HEK293 (cell line): ENCODE results near the gene RSPH9.

Experiments used
- CTCF ChIP-seq: fragments of 450-650 bp; formaldehyde crosslinking; IDR thresholded peaks from 2 replicates; pipeline ENCODE4 v1.5.1; 2016; ENCODE audit warnings: missing biosample characterization, missing genetic modification characterization
- KLF10 ChIP-seq: fragments of 450-650 bp; IDR thresholded peaks from 2 replicates; pipeline ENCODE4 v1.5.1; 2018; ENCODE audit warnings: missing biosample characterization, mild to moderate bottlenecking, missing genetic modification characterization
- PATZ1 ChIP-seq: fragments of 450-650 bp; formaldehyde crosslinking; IDR thresholded peaks from 2 replicates; pipeline ENCODE4 v1.5.1; 2016; ENCODE audit warnings: missing biosample characterization, missing genetic modification characterization
- PBX3 ChIP-seq: sonication (generic); formaldehyde crosslinking; IDR thresholded peaks from 2 replicates; pipeline ENCODE4 v1.8.1; 2022; ENCODE audit warnings: mild to moderate bottlenecking, moderate library complexity, missing genetic modification reagents
- TCF7L2 ChIP-seq: IDR thresholded peaks from 2 replicates; pipeline ENCODE4 v1.6.1; 2011; ENCODE audit warnings: low read depth, mild to moderate bottlenecking, inconsistent platforms, low read length, moderate library complexity, borderline replicate concordance
- ZBTB1 ChIP-seq: fragments of 450-650 bp; formaldehyde crosslinking; IDR thresholded peaks from 2 replicates; pipeline ENCODE4 v1.5.1; 2016; ENCODE audit warnings: missing biosample characterization, missing genetic modification characterization
- ZNF138 ChIP-seq: fragments of 450-650 bp; formaldehyde crosslinking; IDR thresholded peaks from 2 replicates; pipeline ENCODE4 v1.5.1; 2016; ENCODE audit warnings: missing biosample characterization, missing genetic modification characterization, borderline replicate concordance
- ZNF398 ChIP-seq: fragments of 450-650 bp; formaldehyde crosslinking; IDR thresholded peaks from 2 replicates; pipeline ENCODE4 v1.5.1; 2017; ENCODE audit warnings: missing biosample characterization, missing genetic modification characterization
- ZNF561 ChIP-seq: fragments of 450-650 bp; IDR thresholded peaks from 2 replicates; pipeline ENCODE4 v1.5.1; 2018; ENCODE audit warnings: missing biosample characterization, missing genetic modification characterization, borderline replicate concordance
- ZNF585B ChIP-seq: fragments of 450-650 bp; formaldehyde crosslinking; IDR thresholded peaks from 2 replicates; pipeline ENCODE4 v1.5.1; 2016; ENCODE audit warnings: missing biosample characterization, missing genetic modification characterization
- ZNF777 ChIP-seq: fragments of 450-650 bp; formaldehyde crosslinking; IDR thresholded peaks from 2 replicates; pipeline ENCODE4 v1.5.1; 2017; ENCODE audit warnings: missing biosample characterization, missing genetic modification characterization, borderline replicate concordance
- ZNF843 ChIP-seq: fragments of 450-650 bp; formaldehyde crosslinking; IDR thresholded peaks from 2 replicates; pipeline ENCODE4 v1.5.1; 2016; ENCODE audit warnings: missing biosample characterization, missing genetic modification characterization

GRCh38 chr6:43608310-43608763 lies 36.5 kb upstream of the RSPH9 start:
- TF ChIP-seq ZBTB1 (tag by site-specific recombination) (no peak), CTCF (tag by site-specific recombination) (peak; percentile 83), ZNF398 (no peak), PBX3 (CRISPR knock-in tag) (no peak), ZNF777 (tag by site-specific recombination) (no peak), PATZ1 (tag by site-specific recombination) (no peak), ZNF585B (tag by site-specific recombination) (no peak), ZNF138 (tag by site-specific recombination) (no peak), ZNF561 (tag by site-specific recombination) (no peak), ZNF843 (tag by site-specific recombination) (no peak), KLF10 (tag by site-specific recombination) (no peak), TCF7L2 (no peak)
